HG03442 (cell line): Measurements from ENCODE around the gene MBNL2.

Experiments used
- ATAC-seq: cut with Tn5 transposase; IDR thresholded peaks from one replicate; pipeline ENCODE4 v1.9.1; 2021; ENCODE audit warnings: mild to moderate bottlenecking, moderate library complexity; ENCODE audit not compliant: unreplicated experiment

Gene MBNL2

GRCh38 chr13:97319113-97319720, 97.1 kb downstream of the MBNL2 start:
- no peak for ATAC-seq

GRCh38 chr13:97321101-97321500, 99.0 kb downstream of the MBNL2 start:
- ATAC-seq: no peak

GRCh38 chr13:97321616-97322321, 99.6 kb downstream of the MBNL2 start:
- no peak for ATAC-seq

GRCh38 chr13:97322740-97323342, 100.7 kb downstream of the MBNL2 start:
- no peak for ATAC-seq

GRCh38 chr13:97324115-97324514, 102.0 kb downstream of the MBNL2 start:
- ATAC-seq: no peak

GRCh38 chr13:97325738-97326137, 103.6 kb downstream of the MBNL2 start:
- ATAC-seq: no peak

- ATAC-seq: no peak
Measured at GRCh38 chr13:97327086-97327485, 105.0 kb downstream of the MBNL2 start.

GRCh38 chr13:97327506-97328221, 105.5 kb downstream of the MBNL2 start:
- no peak for ATAC-seq

- no peak for ATAC-seq
Measured at GRCh38 chr13:97328222-97328790, 106.2 kb downstream of the MBNL2 start.

- ATAC-seq: no peak
Measured at GRCh38 chr13:97329331-97329730, 107.2 kb downstream of the MBNL2 start.

GRCh38 chr13:97330448-97330847, 108.3 kb downstream of the MBNL2 start:
- no peak for ATAC-seq

- ATAC-seq: no peak
Measured at GRCh38 chr13:97332742-97333141, 110.6 kb downstream of the MBNL2 start.

- ATAC-seq: no peak
Measured at GRCh38 chr13:97333983-97334382, 111.8 kb downstream of the MBNL2 start.

- no peak for ATAC-seq
Measured at GRCh38 chr13:97334690-97335089, 112.6 kb downstream of the MBNL2 start.

- no peak for ATAC-seq
Measured at GRCh38 chr13:97335488-97336134, 113.5 kb downstream of the MBNL2 start.

- no peak for ATAC-seq
Measured at GRCh38 chr13:97337985-97338499, 115.9 kb downstream of the MBNL2 start.

- ATAC-seq: no peak
Measured at GRCh38 chr13:97338571-97338970, 116.4 kb downstream of the MBNL2 start.

GRCh38 chr13:97339019-97339987, 117.2 kb downstream of the MBNL2 start:
- ATAC-seq: no peak

GRCh38 chr13:97339988-97340749, 118.0 kb downstream of the MBNL2 start:
- no peak for ATAC-seq
